CD4-positive, alpha-beta T cell treated with Interleukin-4 for 1 hour (primary cell): ENCODE results near the gene TDRD3.
A peak's percentile ranks its signal among the peaks of the same experiment; 100 is the strongest.
"Not testable (repeated sequence)": the region's sequence is repeated elsewhere in the genome, so short reads cannot be mapped to it uniquely, and the experiment has no call there.

Experiments
- DNase-seq, 2 donors: peaks; one replicate each; pipeline ENCODE4 v3.0.0-alpha.2; 2020 to 2022

TDRD3 gene

DNA sequence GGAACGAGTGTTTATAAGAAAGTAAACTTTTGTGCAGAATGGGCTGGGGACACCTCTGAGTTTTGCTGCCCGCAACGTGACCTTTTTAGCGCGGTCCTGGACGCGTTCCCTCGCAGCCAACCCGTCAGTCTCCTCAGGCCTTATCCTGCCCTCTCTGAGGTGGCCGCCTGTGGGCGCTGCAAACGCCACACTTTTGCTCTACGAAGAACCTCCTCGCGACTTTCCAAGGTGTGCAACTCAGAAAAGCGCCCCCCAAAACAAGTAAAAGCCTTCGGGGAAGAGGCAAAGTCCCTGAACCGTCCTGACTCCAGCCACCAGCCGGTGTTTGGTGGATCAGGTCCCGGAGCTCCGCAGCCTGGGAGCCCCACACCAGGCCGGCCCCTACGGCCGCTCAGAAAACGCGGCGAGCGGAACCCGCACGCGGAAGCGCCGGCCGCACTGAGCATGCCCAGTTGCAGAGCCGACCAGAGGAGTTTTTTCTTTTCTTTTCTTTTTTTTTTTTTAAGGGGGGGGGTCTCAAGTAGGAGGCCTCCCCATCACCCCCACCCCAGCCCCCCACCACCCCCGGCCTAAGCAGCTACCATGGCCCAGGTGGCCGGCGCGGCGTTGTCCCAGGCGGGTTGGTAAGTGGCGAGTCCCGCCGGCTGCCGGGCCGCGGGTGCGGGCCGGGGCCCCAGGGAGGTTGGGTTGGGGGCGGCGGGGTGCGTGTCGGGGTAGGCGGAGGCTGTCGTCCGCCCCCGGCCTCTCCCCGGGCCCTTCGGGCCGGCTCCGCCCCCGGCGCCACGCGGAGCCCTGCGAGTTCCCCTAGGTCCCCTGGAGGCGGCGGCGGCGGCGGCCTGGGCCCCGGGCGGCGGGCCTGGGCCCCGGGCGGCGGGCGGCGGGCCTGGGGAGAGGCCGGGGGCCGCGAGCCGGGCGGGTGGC is at the start of gene TDRD3:
TSS of gene TDRD3 (plus strand) at position 438 of the 921 bp plus-strand sequence. CDS start at position 583, 145 bp downstream.
- DNase-seq: peak; percentile 82 to 84

DNA sequence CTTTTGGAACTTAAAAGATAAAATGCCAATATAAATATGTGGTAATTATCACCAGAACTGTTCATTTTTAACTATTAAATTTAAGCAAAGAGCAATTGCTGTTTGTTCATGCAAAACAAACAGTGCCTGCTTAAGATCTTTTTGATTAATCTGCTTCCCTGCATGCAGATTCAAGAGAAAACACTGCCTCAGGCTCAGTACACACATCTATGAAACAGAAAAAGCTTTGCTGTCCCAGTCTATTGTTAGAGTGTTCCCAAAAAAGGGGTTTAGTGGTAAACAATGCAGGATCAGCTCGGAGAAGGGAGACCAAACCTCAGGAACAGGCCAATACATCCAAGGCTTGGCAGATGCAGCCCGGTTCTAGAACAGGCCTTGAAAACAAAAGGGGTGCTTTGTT is 49.3 kb upstream of the TDRD3 start:
- no peak for DNase-seq

DNA sequence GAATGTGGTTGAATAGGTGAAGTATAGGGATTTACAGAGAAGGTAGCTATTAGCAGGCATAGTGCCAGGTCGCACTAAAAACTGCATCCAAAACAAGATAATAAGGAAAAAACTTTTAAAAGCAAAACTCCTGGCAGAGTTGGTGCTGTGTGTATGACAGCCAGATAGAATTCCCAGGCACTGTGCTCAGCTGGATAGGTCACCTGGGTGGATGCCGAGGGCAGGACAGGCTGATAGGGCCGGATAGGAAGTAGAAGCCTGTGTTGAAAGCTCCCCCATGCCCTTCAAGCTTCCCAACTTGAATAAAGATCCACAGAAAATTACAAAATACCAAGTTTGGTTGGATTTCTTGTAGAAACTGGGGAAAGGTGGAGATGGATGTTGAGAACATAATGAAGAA is 48.9 kb upstream of the TDRD3 start:
- DNase-seq: no peak

DNA sequence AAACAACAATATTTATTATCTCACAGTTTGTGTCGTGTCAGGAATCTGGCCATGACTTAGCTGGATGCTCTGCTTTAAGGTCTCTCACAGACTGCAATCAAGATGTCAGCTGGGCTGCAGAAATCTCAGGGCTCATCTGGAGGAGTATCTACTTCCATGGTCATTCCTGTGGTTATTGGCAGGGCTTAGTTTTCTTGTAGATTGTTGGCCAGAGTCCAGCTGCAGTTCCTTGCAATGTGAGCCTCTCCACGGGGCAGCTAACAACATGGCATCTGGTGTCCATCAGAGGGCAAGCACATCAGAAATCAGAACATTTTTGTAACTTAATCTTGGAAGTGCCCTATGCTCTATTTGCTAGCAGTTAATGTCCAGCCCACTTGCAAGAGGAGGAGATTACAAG is 45.7 kb upstream of the TDRD3 start:
- no peak for DNase-seq

DNA sequence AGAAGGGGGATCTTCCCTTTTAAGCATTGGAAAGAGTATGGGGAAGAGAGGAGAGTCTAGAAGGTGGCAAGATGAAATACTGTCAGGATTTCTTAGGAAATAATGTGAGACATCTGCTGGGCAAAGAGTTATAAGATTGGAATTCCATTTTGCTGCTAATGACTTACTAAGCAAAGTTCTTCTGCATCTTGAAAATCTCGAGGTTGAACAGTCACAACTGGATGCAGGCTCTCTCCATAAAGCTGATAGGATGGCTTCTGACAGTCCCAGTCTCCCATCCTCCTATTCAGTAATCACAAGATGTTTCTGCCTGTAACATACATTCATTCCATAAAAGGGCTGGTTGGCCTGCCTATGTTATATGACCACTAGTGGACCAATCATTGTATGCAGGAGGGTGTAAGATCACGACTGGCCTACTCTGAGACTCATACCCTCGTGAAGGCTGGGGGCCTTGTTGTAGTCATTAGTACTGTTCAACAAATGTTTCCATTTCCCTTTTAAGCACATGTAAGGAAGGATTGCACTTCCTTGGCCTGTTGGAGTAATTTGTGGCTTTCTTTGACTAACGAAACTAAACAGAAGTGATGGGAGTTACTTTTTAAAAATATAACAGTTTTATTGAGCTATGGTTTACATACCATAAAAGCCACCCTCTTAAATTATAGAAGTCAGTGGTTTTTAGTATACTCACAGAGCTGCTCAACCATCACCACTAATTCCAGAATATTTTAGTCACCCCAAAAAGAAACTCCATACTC is 45.0 kb upstream of the TDRD3 start:
- DNase-seq: no peak

DNA sequence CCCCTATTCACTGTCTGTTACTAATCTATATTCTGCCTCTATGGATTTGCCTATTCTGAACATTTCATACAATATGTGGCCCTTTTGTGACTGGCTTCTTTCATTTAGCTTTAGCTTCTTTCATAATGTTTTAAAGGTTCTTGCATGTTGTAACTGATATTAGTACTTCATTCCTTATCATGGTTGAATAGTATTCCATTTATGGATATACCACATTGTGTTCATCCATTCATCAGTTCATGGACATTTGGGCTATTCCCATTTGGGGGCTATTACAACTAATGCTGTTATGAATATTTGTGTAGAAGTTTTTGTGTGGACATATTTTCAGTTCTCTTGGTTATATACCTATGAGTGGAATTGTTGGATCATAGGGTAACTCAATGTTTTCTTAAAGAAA is 44.4 kb upstream of the TDRD3 start:
- no peak for DNase-seq

DNA sequence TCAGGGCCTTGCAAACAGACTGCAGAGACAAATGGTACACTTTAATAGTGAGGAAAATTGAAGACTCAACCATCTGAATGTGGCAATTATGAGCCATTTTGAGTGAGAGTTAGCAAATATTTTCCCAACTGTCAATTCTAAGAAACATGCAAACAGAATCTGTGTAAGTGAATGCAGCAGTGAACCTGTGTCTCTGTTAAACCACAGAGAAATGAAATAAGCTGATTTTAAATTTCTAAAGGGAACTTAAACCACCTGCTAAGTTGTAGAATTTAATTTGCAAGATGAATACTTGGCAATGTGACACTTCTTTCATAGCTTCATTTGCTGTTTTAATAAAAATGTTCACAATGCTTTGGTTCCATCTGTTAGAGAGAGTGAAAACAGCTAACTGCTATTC is 42.0 kb upstream of the TDRD3 start:
- DNase-seq: no peak

DNA sequence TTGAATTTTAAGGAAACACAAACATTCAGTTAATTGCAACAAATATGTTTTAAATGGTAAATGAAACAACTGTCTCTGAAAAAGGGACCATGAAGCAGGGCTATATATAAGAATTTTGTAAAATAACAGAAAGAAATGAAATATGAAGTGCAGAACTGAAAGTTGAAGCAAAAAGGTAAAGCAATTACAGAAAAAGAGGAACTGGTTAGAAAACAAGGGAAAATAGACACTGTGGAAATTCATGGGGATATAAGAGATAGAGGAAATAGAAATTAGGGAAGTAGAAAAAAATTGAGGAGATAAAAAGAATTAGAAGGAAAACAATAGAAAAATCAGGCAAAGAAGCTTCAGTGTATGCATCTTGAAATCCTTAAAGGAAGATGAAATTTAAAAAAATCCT is 40.0 kb upstream of the TDRD3 start:
- DNase-seq: no peak

DNA sequence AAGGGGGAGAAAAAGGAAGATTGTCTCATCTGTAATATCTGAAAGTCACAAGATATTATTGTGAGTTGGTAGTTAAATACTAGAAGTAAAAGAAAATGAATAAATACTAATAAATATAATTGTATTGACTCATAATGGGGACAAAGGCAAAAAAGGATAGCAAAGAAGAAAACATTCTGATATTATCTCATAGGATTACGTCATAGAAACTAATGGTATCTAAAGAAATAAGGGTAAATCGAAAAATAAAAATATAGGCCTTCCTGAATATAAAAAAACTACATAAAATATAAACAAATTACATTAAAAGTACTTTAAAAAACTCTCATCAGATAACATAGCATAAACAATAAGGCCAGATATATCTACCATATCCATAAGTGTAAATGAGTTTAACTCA is 38.6 kb upstream of the TDRD3 start:
- DNase-seq: no peak

DNA sequence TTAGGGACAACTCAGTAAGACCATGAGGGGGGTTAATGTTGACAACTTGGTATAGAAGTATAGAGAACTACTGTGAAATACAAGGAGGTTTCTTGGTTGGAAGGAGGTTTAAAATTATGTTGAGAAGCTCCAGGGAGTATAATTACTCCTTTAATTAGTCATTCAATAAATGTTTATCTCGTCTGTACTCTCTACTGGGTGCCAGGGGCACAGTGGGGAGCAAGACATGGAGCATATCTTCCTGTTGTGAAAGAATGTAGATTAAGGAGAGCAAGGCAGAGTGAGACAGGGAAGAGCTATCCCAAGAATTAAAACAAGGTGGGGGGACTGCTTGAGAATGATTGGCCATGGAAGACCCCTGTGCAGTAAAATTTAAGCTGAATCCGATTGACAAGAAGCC is 33.7 kb upstream of the TDRD3 start:
- DNase-seq: no peak

DNA sequence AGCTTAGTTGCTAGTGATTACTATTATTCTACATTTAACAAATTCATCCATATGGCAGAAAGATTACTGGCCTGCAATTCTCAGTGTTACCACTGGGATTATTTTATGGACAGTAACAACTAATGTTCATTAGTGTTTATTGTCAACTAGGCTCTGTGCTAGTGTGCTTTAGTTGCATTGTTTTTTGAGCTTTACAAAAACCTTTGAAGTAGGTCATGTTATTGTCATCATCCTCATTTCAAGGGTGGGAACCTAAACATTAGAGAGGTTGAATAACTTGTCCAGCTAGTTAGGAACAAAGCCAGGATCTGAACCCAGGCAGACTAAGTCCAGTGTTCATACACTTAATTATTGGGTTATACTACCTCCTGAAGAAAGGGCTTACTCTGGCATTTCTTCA is 27.8 kb upstream of the TDRD3 start:
- peak in 1 of 2 donors; percentile 6 for DNase-seq

DNA sequence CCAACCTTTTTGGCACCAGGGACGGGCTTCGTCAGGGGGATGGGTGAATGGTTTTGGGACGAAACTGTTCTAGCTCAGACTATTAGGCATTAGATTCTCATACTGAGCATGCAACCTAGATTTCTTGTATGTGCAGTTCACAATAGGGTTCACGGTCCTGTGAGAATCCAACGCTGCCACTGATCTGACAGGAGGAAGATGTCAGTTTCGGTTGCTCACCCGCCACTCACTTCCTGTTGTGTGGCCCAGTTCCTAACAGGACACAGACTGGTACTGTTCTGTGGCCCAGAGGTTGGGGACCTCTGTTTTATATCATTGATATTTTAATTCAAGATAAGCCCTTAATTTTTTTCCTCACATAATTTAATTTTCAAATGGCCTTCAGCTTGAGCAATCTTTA is 26.7 kb upstream of the TDRD3 start:
- DNase-seq: peak in 1 of 2 donors; percentile 21

DNA sequence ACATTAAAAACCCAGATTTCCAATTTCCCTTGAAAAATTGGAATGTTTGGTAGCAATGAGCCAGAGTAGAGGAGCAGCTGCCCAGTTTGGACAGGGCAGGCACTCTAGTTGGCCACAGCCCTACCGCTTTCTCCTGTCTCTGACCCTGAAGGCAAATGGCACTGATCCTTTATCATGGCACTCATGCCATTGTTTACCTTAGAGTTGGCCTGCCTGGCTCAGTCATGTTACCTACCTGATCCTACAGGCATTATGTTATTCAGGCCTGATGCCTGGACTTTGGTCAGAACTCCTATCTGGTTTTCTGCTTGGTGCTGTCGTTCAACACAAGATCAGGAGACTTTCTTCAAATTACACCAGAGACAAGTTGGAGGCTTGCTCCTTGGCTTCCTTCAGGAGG is 24.9 kb upstream of the TDRD3 start:
- DNase-seq: no peak

DNA sequence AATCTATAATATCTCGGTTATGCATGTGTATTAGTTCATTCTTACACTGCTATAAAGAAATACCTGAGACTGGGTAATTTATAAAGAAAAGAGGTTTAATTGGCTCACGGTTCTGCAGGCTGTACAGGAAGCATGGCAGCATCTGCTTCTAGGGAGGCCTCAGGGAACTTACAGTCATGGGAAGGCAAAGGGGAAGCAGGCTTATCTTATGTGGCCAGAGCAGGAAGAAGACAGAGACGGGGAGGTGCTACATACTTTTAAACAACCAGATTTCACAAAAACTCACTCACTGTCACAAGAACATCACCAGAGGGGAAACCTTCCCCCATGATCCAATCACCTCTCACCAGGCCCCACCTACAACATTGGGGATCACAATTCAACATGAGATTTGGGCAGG is 17.7 kb upstream of the TDRD3 start:
- not testable (repeated sequence) for DNase-seq

DNA sequence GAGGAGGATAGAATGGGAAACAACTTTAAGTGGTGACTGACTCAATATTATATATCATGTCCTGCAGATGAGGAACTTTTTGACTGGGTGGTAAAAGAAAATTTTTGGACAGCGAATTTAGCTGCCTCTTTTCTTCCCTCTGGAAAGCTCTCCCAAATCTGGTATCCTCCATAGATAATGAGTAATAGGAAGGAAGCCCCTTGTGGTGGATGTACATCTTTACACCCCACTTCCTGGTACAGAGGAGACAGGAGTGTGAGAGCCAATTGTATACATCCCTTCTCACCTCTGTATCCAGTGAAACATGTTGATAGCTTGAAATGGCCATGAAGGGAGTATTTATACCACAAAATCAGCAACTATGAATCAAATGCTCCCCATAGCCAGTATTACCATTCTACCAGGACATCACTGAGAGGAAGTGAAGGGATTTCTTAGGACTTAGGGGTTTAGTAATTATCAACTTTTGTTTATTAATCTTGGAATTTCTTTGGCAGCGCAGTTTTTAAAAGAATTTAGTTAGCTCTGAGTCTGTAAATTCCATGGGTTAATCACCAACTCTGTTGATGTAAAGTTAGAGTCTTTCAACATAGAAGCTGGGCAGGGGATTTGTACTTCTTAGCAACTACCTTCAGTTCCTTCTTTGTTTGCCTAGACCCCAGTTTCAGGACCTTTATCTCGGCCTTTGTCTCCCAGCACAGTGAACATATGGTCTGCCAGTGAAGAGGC is 17.0 kb upstream of the TDRD3 start:
- DNase-seq: no peak

DNA sequence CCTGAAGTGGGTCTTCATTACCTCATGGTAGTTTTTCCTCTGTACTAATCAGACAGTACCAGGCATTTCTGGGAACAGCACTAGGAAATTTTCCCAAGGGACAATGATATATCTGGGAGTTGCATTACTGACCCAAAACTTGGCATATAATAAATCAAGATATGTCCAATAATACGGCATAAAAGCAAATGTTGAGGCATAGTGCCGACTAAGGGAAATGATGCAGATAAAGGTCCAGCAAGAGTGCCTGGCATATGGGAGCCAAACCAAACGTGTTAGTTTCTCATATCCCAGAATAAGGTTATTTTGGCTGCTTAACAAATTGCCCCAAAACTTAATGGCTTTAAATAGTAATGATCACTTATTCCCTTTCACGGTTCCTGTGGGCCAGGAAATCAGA is 12.1 kb upstream of the TDRD3 start:
- DNase-seq: no peak

DNA sequence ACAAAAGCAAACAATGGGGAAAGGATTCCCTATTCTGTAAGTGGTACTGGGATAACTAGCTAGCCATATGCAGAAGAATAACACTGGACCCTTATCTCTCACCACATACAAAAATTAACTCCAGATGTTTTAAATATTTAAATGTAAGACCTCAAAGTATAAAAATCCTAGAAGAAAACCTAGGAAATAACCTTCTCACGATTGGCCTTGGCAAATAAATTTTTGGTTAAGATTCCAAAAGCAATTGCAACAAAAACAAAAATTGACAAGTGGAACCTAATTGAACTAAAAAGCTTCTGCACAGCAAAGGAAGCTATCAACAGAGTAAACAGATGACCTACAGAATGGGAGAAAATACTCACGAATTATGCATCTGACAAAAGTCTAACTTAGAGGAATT is 10.8 kb upstream of the TDRD3 start:
- DNase-seq: no peak

DNA sequence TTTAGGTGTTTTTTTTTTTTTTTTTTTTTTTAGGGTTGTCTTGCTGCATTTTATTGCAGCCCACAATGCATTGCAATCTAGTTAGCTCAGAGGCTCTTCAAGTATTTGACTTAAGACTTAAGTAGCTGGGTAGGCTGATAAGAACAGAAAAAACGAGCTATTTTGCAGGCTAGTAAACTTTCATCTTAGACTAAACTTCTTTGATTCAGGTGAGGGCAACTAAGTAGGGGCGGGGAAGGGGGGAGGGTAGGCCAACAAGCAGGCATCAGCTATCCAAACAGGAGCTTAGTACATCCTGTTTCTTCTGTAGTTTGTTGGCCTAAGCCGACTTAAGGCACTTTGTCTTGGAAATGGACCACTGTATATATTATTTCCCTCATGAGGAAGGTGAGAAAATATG is 4.9 kb upstream of the TDRD3 start:
- no peak for DNase-seq

DNA sequence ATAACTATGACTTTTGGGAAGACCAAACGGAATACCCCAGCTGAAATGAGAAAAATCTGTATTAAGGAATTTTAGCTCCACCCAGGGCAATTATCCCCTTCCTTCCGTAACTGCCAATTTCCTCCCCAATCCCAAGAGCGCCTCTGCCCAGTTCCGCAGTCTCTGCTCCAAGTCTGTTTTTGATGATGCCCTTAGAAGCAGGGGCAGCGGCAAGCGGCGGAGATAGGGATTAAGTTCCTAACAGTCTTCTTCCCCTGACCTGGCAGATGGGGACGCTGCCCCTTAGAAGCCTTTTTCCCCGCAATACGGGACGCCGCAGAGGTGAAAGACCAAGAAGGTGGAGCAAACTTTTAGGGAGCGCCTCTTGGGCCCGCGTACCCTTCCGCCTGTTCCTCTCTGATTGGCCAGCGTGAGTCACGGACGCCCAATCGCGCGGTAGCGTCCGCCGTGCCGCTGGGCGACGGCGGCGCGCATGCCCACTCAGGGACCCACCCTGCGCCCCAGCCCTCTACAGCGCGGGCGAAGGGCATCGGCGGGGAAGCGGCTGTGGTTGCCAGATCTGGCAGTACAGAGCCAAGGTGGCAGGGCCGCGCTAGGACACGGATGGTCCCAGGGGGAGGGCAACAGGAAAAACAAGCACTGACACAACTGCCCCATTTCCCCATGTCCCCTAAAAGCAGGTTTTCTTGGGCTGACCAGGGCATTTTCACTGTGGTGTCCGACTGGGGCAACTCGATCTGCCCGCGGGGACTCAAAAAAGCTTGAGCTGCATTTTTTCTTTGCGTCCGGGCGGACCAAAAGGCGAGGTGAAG is 843 bp upstream of the TDRD3 start:
- DNase-seq: peak; percentile 89 to 90

DNA sequence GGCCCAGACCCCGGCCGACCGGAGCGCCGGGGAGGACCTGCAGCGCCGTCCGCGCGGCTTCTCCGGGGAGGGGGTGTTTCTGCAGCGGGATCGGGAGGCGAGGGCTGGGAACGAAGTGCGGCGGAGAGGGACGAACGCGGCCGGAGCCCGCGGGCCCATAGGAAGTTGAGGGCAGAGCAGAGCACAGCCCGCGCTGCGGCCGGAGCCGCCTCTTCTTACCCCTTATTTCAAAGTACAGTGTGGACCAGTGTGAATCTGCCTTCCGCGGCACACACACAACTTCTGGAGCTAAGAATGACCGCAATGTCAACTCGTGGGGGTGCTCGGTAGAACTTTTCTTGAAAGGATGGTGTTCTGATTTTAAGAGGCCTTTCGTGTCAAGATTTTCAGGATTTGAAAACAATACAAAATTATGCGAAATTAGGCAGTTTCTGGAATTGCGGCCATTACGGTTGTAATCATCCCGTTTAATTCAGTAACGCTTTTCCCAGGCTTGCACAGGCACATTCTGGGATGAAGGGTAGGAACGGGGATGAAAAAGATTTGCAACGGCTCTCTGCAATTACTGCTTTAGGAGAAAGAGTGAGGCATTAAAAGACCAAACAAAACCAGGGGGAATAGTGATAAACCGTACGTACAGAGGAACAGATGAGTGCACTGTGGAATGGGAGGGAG is 821 bp downstream of the TDRD3 start:
- DNase-seq: peak; percentile 41 to 45

DNA sequence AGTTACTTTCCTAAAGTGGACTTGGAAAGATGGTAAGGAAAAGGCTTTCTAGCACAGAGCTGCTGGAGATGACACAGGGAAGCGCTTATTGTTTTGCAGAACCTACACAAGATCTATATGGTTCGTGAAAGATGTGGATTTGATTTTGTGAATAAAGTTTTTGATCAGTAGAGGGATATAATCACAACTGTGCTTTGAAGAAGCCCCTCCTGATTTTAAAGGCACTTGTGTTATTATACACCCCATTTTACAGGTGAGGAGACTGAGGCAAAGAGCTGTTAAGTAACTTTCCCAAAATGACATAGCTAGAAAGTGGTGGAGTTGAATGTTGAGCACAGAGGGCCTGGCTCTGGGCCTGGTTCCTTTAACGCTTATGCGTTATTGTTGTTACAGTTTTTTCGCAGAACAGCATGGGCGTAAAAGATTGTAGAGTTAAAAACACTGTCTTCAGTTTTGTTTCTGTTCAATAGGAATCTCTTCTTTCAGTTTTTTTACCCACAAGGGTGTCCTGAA is 1.4 kb downstream of the TDRD3 start:
- DNase-seq: peak in 1 of 2 donors; percentile 5
